Measurements from ENCODE around the gene COX4I1.
"Not testable (repeated sequence)": the region's sequence is repeated elsewhere in the genome, so short reads cannot be mapped to it uniquely, and the experiment has no call there.

Gene COX4I1

GRCh38 chr16:85826686-85827247, 27.3 kb downstream of the COX4I1 start:
- no peak for DNase-seq

- DNase-seq: no peak
Measured at GRCh38 chr16:85828166-85828565, 28.7 kb downstream of the COX4I1 start.

GRCh38 chr16:85829171-85829719, 29.8 kb downstream of the COX4I1 start:
- DNase-seq: no peak

GRCh38 chr16:85829751-85830445, 30.4 kb downstream of the COX4I1 start:
- peak; percentile 25 for DNase-seq

GRCh38 chr16:85830821-85831220, 31.3 kb downstream of the COX4I1 start:
- no peak for DNase-seq

GRCh38 chr16:85832570-85833218, 33.2 kb downstream of the COX4I1 start:
- peak; percentile 62 for DNase-seq

- DNase-seq: no peak
Measured at GRCh38 chr16:85833219-85833920, 33.9 kb downstream of the COX4I1 start.

- DNase-seq: no peak
Measured at GRCh38 chr16:85834741-85835140, 35.2 kb downstream of the COX4I1 start.

- no peak for DNase-seq
Measured at GRCh38 chr16:85835227-85835751, 35.8 kb downstream of the COX4I1 start.

- DNase-seq: no peak
Measured at GRCh38 chr16:85835956-85836705, 36.6 kb downstream of the COX4I1 start.

- DNase-seq: no peak
Measured at GRCh38 chr16:85836706-85837582, 37.4 kb downstream of the COX4I1 start.

GRCh38 chr16:85837654-85838053, 38.2 kb downstream of the COX4I1 start:
- not testable (repeated sequence) for DNase-seq

- peak; percentile 25 for DNase-seq
Measured at GRCh38 chr16:85838381-85838780, 38.9 kb downstream of the COX4I1 start.

GRCh38 chr16:85838876-85839585, 39.5 kb downstream of the COX4I1 start:
- DNase-seq: no peak

GRCh38 chr16:85839681-85840240, 40.3 kb downstream of the COX4I1 start:
- DNase-seq: no peak

- DNase-seq: no peak
Measured at GRCh38 chr16:85840395-85840794, 40.9 kb downstream of the COX4I1 start.

- DNase-seq: no peak
Measured at GRCh38 chr16:85840801-85841200, 41.3 kb downstream of the COX4I1 start.

GRCh38 chr16:85842435-85842834, 42.9 kb downstream of the COX4I1 start:
- DNase-seq: no peak

GRCh38 chr16:85842848-85843247, 43.4 kb downstream of the COX4I1 start:
- no peak for DNase-seq

GRCh38 chr16:85843471-85844168, 44.1 kb downstream of the COX4I1 start:
- DNase-seq: no peak

Data from CD4-positive, alpha-beta T cell treated with Interferon gamma for 1 hour (primary cell).